Activated naive CD8-positive, alpha-beta T cell (primary cell): Measurements from ENCODE around the gene BRI3BP.

Experiments
- H3K27ac Mint-ChIP-seq: one replicate; pipeline ENCODE4 v1.8.0; 2021; ENCODE audit warnings: mixed read lengths
- H3K27me3 Mint-ChIP-seq: one replicate; pipeline ENCODE4 v1.8.0; 2021; ENCODE audit warnings: mixed read lengths
- H3K36me3 Mint-ChIP-seq: one replicate; pipeline ENCODE4 v1.8.0; 2021; ENCODE audit warnings: mixed read lengths
- H3K4me1 Mint-ChIP-seq: one replicate; pipeline ENCODE4 v1.8.0; 2021; ENCODE audit warnings: low read depth, mixed read lengths
- H3K4me3 Mint-ChIP-seq: one replicate; pipeline ENCODE4 v1.8.0; 2021; ENCODE audit warnings: mild to moderate bottlenecking, mixed read lengths
- H3K9me3 Mint-ChIP-seq: one replicate; pipeline ENCODE4 v1.8.0; 2021; ENCODE audit warnings: low read depth, mixed read lengths

Gene BRI3BP

GRCh38 chr12:124993626-124994436 lies at the start of gene BRI3BP:
Gene BRI3BP, plus strand, starts transcription at chr12:124993645. Its CDS starts 146 bp downstream, at chr12:124993791.
- Mint-ChIP-seq H3K36me3 (no peaks in the 10 kb centered on the region), H3K27me3 (no peaks in the 10 kb centered on the region), H3K4me3 (peak within 1 kb of the TSS; percentile 93), H3K9me3 (no peaks in the 10 kb centered on the region), H3K4me1 (peaks cover 25% of the 10 kb centered on the region), H3K27ac (peak within 1 kb of the TSS; percentile 84)

GRCh38 chr12:124946447-124946793 lies 47.0 kb upstream of the BRI3BP start:
- no peaks in the 10 kb centered on the region for H3K9me3 Mint-ChIP-seq
- H3K4me1 Mint-ChIP-seq = peaks cover 3% of the 10 kb centered on the region
- no peak overlapping the region for H3K27ac Mint-ChIP-seq
- no peaks in the 10 kb centered on the region for H3K27me3 Mint-ChIP-seq
- H3K36me3 Mint-ChIP-seq = peaks cover 6% of the 10 kb centered on the region
- H3K4me3 Mint-ChIP-seq = no peak overlapping the region

DNA sequence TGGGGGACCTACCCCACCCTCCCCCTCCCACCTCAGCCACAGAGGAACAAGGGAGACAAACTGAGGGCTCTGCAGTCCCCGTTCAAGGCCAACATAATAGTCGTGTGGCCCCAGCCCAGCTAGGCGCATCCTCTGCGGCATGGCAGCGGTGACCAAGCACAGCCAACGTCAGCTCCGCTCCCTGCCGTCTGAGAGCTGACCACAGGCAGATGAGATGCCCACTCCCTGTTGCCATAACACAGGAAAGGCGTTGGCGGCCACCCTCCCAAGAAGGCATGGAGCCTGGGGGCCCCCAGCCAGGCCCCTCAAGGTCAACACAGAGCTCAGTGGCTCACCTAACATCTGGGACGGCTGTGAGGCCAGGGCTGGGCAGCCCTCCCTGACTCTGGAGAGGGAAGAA lies 46.4 kb upstream of the BRI3BP start:
- Mint-ChIP-seq H3K27me3 (no peaks in the 10 kb centered on the region), H3K27ac (no peak overlapping the region), H3K9me3 (no peaks in the 10 kb centered on the region), H3K4me3 (no peak overlapping the region), H3K4me1 (no peaks in the 10 kb centered on the region), H3K36me3 (peaks cover 6% of the 10 kb centered on the region)

DNA sequence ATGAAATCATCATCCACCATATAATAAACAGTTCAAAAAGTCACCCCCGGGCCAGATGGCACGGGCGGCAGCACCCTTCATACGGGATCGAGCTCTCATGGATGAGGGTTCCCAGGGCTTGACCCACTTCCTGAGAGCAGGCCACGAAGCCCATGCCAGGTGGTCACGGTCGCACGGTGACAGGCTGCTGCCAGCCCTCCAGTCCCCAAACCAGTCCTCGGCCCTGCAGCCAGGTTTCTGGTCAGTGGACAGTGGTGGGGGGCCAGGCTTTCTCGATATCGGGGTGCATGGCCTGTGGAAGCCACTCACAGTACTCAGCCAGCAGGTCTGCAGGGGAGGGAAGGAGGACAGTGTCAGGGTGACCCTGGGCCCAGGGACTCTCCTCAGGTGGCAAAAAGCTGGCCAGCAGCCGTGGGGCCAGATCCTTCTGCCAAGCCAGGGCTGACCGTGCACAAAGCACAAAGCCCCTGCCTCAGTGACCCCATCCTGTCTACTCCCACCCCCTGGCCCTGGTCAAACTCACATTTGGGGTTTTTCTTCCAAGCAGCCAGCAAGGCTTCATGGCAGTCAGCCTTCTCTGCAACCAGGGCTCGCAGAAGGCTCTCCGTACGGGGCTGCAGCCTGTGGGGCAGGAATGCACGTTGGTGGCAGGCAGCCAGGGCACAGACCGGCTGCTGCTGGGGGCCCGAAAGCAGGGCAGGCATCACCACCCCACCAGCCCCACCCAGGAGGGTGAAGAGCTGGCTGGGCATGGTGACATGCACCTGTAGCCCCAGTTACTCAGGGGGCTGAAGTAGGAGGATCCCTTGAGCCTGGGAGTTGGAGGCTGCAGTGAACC lies 45.7 kb upstream of the BRI3BP start:
- Mint-ChIP-seq H3K27me3 (no peaks in the 10 kb centered on the region), H3K4me1 (no peaks in the 10 kb centered on the region), H3K36me3 (peaks cover 6% of the 10 kb centered on the region), H3K4me3 (no peak overlapping the region), H3K27ac (no peak overlapping the region), H3K9me3 (no peaks in the 10 kb centered on the region)

- no peaks in the 10 kb centered on the region for H3K27me3 Mint-ChIP-seq
- no peak overlapping the region for H3K27ac Mint-ChIP-seq
- peaks cover 4% of the 10 kb centered on the region for H3K36me3 Mint-ChIP-seq
- H3K9me3 Mint-ChIP-seq = no peaks in the 10 kb centered on the region
- H3K4me1 Mint-ChIP-seq = no peaks in the 10 kb centered on the region
- H3K4me3 Mint-ChIP-seq = no peak overlapping the region
Measured at GRCh38 chr12:124949066-124949465, 44.4 kb upstream of the BRI3BP start.

DNA sequence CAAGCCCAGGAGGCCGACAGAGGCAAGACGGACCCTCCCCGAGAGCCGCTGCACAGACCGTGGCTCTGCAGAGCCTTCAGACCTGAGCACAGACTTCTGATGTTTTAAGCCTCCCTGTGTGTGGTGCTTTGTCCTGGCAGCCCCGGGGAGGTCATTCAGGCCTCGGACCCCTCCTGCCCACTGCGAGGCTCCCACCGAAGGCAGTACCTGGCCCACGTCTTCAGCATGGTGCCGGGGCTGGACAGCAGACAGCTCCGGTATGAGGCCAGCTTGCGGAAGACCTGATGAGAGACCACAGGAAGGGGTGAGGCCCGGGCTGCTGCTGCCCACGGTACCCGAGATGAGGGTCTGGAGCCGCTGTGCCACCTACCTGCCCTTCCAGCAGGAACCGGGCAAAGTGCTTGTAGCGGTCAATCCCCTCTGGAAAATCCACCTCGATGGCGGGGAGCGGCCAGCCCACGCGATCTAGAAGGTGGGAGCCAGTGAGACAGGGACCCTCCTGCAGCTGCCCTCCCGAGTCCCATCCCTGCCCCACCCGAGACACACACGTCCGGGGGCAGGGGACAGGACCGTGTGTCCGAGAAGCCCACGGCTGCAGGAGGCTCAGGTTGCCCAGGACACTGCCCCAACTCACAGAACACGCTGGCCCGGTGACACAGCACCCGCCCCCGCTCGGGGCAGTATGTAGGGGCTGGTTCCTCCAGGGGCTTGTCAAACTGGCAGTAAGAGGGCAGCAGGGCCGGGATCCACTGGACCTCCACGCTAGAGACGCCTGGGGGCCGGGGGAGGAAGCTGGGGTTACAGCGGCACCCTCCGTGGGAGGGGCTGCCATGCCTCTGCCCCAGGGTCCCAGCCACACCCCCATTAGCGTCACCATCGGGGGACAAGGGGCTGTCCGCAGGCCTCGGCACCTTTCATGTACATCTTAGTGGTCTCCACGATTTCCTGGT lies 43.4 kb upstream of the BRI3BP start:
- Mint-ChIP-seq H3K9me3 (no peaks in the 10 kb centered on the region), H3K27ac (no peak overlapping the region), H3K36me3 (peaks cover 4% of the 10 kb centered on the region), H3K27me3 (no peaks in the 10 kb centered on the region), H3K4me3 (no peak overlapping the region), H3K4me1 (no peaks in the 10 kb centered on the region)

DNA sequence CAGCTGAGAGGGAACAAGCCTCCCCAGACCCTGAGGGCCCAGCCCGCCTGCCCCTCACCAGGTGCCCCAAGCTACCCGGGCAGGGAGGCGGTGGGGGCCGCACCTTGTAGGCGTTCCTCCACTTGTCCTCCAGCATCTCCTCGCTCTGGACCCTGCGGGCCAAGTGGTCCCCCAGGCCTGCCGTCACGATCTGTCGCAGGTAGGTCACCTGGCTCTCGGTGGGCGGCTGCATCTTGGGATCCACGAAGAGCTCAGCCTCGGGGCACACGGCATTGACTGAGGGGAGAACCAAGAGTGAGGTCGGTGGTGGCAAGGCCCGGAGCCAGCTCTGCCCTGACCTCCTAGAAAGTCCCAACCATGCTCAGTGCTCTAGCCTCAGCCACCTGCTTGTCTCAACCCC lies 41.1 kb upstream of the BRI3BP start:
- Mint-ChIP-seq H3K27ac (no peak overlapping the region), H3K27me3 (no peaks in the 10 kb centered on the region), H3K4me1 (no peaks in the 10 kb centered on the region), H3K4me3 (no peak overlapping the region), H3K36me3 (peaks cover 2% of the 10 kb centered on the region), H3K9me3 (no peaks in the 10 kb centered on the region)

DNA sequence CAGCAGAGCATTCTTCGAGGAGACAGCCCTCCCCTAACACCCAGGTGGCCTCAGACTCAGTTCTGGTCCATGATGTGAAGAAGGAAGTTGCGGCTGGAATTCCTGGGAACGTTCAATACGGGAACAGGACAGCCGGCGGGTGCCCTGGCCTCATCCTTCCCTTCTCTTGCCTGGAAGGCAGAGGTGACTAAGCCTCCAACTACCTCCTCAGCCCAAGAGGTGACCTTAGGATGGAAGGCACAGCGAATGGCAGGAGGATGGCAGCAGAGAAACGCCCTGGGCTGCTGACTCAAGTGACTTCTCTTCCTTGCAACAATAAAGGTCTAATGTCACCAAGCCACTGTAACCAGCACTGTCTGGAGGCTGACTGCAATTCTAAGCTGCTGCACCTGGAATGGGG lies 40.6 kb upstream of the BRI3BP start:
- no peak overlapping the region for H3K4me3 Mint-ChIP-seq
- no peaks in the 10 kb centered on the region for H3K9me3 Mint-ChIP-seq
- H3K4me1 Mint-ChIP-seq = no peaks in the 10 kb centered on the region
- no peak overlapping the region for H3K27ac Mint-ChIP-seq
- no peaks in the 10 kb centered on the region for H3K27me3 Mint-ChIP-seq
- peaks cover 3% of the 10 kb centered on the region for H3K36me3 Mint-ChIP-seq

DNA sequence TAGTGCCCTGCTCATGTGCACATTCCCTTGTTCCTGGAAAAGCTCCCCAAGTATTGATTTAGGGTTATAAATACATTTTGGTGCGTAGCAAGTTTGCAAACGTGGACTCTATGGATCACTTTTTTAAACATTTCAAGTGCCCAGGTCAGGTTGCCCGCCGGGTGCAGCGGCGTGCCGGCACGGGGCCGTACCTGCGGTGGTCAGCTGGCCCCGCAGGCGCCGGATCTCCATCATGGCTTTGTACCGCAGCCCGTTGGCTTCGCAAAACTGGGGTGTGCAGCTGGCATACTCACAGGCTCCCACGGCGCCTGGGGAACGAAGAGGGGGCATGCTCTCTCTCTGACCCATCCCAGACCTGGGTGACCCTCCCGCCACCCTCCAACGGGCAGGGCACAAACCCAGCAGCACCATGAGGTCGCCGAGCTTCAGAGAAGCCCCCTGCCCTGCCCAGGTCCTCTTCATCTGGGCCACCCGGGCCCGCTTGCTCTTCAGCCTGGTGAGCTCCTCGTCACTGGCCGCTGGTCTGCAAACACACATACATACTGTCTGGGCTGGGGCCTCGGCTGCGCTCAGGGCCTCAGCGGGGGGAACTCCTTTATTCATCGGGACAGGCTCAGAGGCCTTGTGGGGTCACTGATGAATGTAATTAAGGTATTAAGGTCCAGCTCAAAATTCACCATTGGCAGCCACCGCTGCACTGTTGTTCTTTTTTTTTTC lies 39.6 kb upstream of the BRI3BP start:
- Mint-ChIP-seq H3K27ac (no peak overlapping the region), H3K36me3 (peaks cover 4% of the 10 kb centered on the region), H3K27me3 (no peaks in the 10 kb centered on the region), H3K9me3 (no peaks in the 10 kb centered on the region), H3K4me3 (no peak overlapping the region), H3K4me1 (no peaks in the 10 kb centered on the region)

GRCh38 chr12:124954771-124955170 lies 38.7 kb upstream of the BRI3BP start:
- H3K27me3 Mint-ChIP-seq = no peaks in the 10 kb centered on the region
- no peak overlapping the region for H3K4me3 Mint-ChIP-seq
- H3K27ac Mint-ChIP-seq = no peak overlapping the region
- H3K9me3 Mint-ChIP-seq = no peaks in the 10 kb centered on the region
- peaks cover 2% of the 10 kb centered on the region for H3K36me3 Mint-ChIP-seq
- H3K4me1 Mint-ChIP-seq = no peaks in the 10 kb centered on the region

GRCh38 chr12:124956571-124956970 lies 36.9 kb upstream of the BRI3BP start:
- Mint-ChIP-seq H3K9me3 (no peaks in the 10 kb centered on the region), H3K27me3 (no peaks in the 10 kb centered on the region), H3K27ac (no peak overlapping the region), H3K4me3 (no peak overlapping the region), H3K36me3 (peaks cover 2% of the 10 kb centered on the region), H3K4me1 (no peaks in the 10 kb centered on the region)

- Mint-ChIP-seq H3K9me3 (no peaks in the 10 kb centered on the region), H3K4me1 (peaks cover 2% of the 10 kb centered on the region), H3K36me3 (peaks cover 2% of the 10 kb centered on the region), H3K27ac (peak overlapping the region; percentile 62), H3K27me3 (no peaks in the 10 kb centered on the region), H3K4me3 (no peak overlapping the region)
Measured at GRCh38 chr12:124961055-124961454, 32.4 kb upstream of the BRI3BP start.

- Mint-ChIP-seq H3K36me3 (no peaks in the 10 kb centered on the region), H3K4me3 (no peak overlapping the region), H3K27me3 (no peaks in the 10 kb centered on the region), H3K9me3 (no peaks in the 10 kb centered on the region), H3K27ac (no peak overlapping the region), H3K4me1 (peaks cover 2% of the 10 kb centered on the region)
Measured at GRCh38 chr12:124963211-124963610, 30.2 kb upstream of the BRI3BP start.

DNA sequence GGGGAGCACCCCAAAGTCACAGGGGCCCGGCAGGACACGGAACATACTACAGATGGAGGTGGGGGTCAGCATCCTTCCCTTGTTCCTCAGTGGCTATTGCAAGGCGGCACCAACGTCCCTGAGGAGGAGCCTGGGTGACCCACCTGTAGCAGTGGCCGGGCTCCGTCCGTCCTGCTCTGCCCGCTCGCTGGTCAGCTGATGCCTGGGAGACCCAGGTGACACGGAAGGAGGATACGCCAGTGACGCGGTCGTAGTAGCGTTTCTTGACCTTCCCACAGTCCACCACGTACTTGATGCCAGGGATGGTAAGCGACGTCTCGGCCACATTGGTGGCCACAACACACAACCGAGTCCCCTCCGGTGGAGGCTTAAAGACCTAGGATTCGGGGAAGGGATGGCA lies 29.2 kb upstream of the BRI3BP start:
- Mint-ChIP-seq H3K9me3 (no peaks in the 10 kb centered on the region), H3K36me3 (no peaks in the 10 kb centered on the region), H3K27ac (no peak overlapping the region), H3K4me3 (no peak overlapping the region), H3K4me1 (peaks cover 2% of the 10 kb centered on the region), H3K27me3 (no peaks in the 10 kb centered on the region)
